Neural cell (in vitro differentiated cells): ENCODE results near the gene AFF1. TPM values are rescaled to one million over a fixed set of nuclear protein-coding genes. Genes with fewer than 3 reads are reported as not detected.

ENCODE experiments used
- H2AFZ ChIP-seq: fragments of 200-600, 300-800 bp; sonication (generic), shearing (Covaris generic); 2 replicates; pipeline ENCODE4 v1.6.0; 2014; ENCODE audit warnings: low read depth, mild to moderate bottlenecking, antibody characterized with exemption, low read length, moderate library complexity
- H3F3A ChIP-seq: fragments of 200-600 bp; shearing (Covaris generic); 2 replicates; pipeline ENCODE4 v1.6.1; 2016; ENCODE audit warnings: mild to moderate bottlenecking, moderate library complexity, mixed read lengths, antibody characterized with exemption, low read length; ENCODE audit not compliant: insufficient read depth, poor library complexity, severe bottlenecking
- H3K27ac ChIP-seq: fragments of 200-600, 300-800 bp; sonication (generic), shearing (Covaris generic); 2 replicates; pipeline ENCODE4 v1.5.1; 2014; ENCODE audit warnings: mild to moderate bottlenecking, low read length, moderate library complexity
- H3K27me3 ChIP-seq: fragments of 300-800, 200-600 bp; sonication (generic), shearing (Covaris generic); 2 replicates; pipeline ENCODE4 v1.6.0; 2014; ENCODE audit warnings: mild to moderate bottlenecking, low read depth, low read length, moderate library complexity; ENCODE audit not compliant: insufficient read depth
- H3K36me3 ChIP-seq: fragments of 300-800, 200-600 bp; sonication (generic), shearing (Covaris generic); 2 replicates; pipeline ENCODE4 v1.5.1; 2014; ENCODE audit warnings: mild to moderate bottlenecking, antibody characterized with exemption, low read length, moderate library complexity; ENCODE audit not compliant: insufficient read depth
- H3K4me2 ChIP-seq: fragments of 300-800, 200-600 bp; sonication (generic), shearing (Covaris generic); 2 replicates; pipeline ENCODE4 v1.6.0; 2014; ENCODE audit warnings: mild to moderate bottlenecking, low read length
- H3K4me3 ChIP-seq: fragments of 300-800, 200-600 bp; sonication (generic), shearing (Covaris generic); 2 replicates; pipeline ENCODE4 v1.5.1; 2014; ENCODE audit warnings: mild to moderate bottlenecking, low read length, moderate library complexity
- H3K79me2 ChIP-seq: fragments of 200-600 bp; shearing (Covaris generic); replicated peaks from 2 replicates; pipeline ENCODE4 v1.6.0; 2014; ENCODE audit warnings: mild to moderate bottlenecking, low read length, moderate library complexity; ENCODE audit not compliant: insufficient read depth
- H3K9ac ChIP-seq: fragments of 300-800, 200-600 bp; sonication (generic), shearing (Covaris generic); 2 replicates; pipeline ENCODE4 v1.6.1; 2016; ENCODE audit warnings: mild to moderate bottlenecking, low read length, mixed read lengths
- H3K9me2 ChIP-seq: fragments of 200-600 bp; shearing (Covaris generic); 2 replicates; pipeline ENCODE4 v1.6.1; 2016; ENCODE audit warnings: mild to moderate bottlenecking, low read length, mixed read lengths; ENCODE audit not compliant: insufficient read depth
- H3K9me3 ChIP-seq: fragments of 200-600, 300-800 bp; sonication (generic), shearing (Covaris generic); 2 replicates; pipeline ENCODE4 v1.6.1; 2016; ENCODE audit warnings: mild to moderate bottlenecking, mixed run types, low read length, moderate library complexity, mixed read lengths
- H4K20me1 ChIP-seq: fragments of 200-600 bp; shearing (Covaris generic); 2 replicates; pipeline ENCODE4 v1.6.1; 2016; ENCODE audit warnings: mild to moderate bottlenecking, mixed run types; ENCODE audit not compliant: insufficient read depth
- EP300 ChIP-seq: fragments of 450-650 bp; conservative IDR thresholded peaks from 2 replicates; pipeline ENCODE4 v1.6.1; 2014; ENCODE audit warnings: antibody characterized with exemption, mild to moderate bottlenecking, moderate library complexity; ENCODE audit not compliant: poor library complexity, severe bottlenecking
- EZH2 ChIP-seq: fragments of 200-600, 300-800 bp; shearing (Covaris generic), sonication (generic); IDR thresholded peaks from 2 replicates; pipeline ENCODE4 v1.6.1; 2014; ENCODE audit warnings: antibody characterized with exemption, low read length, borderline replicate concordance, mild to moderate bottlenecking; ENCODE audit not compliant: insufficient read depth, poor library complexity, severe bottlenecking
- MXI1 ChIP-seq: fragments of 450-650 bp; conservative IDR thresholded peaks from 2 replicates; pipeline ENCODE4 v1.6.1; 2014; ENCODE audit warnings: antibody characterized with exemption, mild to moderate bottlenecking; ENCODE audit not compliant: poor library complexity, severe bottlenecking
- POLR2AphosphoS5 ChIP-seq: IDR thresholded peaks from 2 replicates; pipeline ENCODE4 v1.6.1; 2012
- RAD21 ChIP-seq: fragments of 450-650 bp; conservative IDR thresholded peaks from 2 replicates; pipeline ENCODE4 v1.6.1; 2014; ENCODE audit warnings: antibody characterized with exemption, mild to moderate bottlenecking, moderate library complexity
- SMC3 ChIP-seq: fragments of 450-650 bp; conservative IDR thresholded peaks from 2 replicates; pipeline ENCODE4 v1.6.1; 2014; ENCODE audit warnings: antibody characterized with exemption, mild to moderate bottlenecking, moderate library complexity; ENCODE audit not compliant: poor library complexity
- TAF1 ChIP-seq: IDR thresholded peaks from 2 replicates; pipeline ENCODE4 v1.6.1; 2012; ENCODE audit warnings: low read depth
- polyA plus RNA-seq: library from polyadenylated mRNA; depleted of rRNA; stranded (reverse); fragments of >200 nt; gene quantifications from 2 replicates; pipeline ENCODE4 v1.2.3, GENCODE V29; 2014
- TF ChIP-seq, protein P1 (sequence below): fragments of 450-650 bp; IDR thresholded peaks from 2 replicates; pipeline ENCODE4 v1.5.1; 2014; ENCODE audit warnings: antibody characterized with exemption, mild to moderate bottlenecking, moderate library complexity; ENCODE audit not compliant: poor library complexity, severe bottlenecking
- TF ChIP-seq, protein P2 (sequence below): IDR thresholded peaks from 2 replicates; pipeline ENCODE4 v1.6.1; 2012; ENCODE audit warnings: borderline replicate concordance

Gene AFF1
- polyA plus RNA-seq, 1 donor from 2014 or later: 0.63 TPM

DNA sequence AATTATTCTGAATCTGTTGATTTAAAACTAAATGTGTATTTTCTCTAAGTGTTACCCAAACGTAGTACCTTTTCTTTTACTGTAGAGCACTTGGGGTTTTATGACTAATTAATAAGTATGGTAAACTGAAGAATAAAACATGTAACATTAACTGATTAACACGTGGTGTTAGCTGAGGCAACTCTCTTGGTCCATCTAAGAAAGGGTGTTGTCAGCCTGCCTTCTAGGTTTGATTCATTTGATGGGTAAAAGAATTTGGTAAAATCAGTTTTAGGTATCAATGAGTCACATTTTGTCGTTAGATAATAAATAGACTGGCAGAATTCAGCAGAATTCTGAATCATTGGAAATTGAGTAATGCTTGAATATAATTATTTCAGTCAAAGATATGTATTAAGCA is 99.7 kb downstream of the AFF1 start:
- Histone ChIP-seq H3K27ac (no peak overlapping the region), H3K4me2 (no peak overlapping the region), H4K20me1 (no peaks in the 10 kb centered on the region), H2AFZ (no peak overlapping the region), H3K4me3 (no peak overlapping the region), H3K9ac (no peak overlapping the region), H3K27me3 (no peaks in the 10 kb centered on the region), H3K79me2 (peaks cover 42% of the 10 kb centered on the region), H3K9me2 (no peaks in the 10 kb centered on the region), H3K36me3 (no peaks in the 10 kb centered on the region), H3K9me3 (no peaks in the 10 kb centered on the region), H3F3A (peaks cover 7% of the 10 kb centered on the region)
- TF ChIP-seq POLR2AphosphoS5 (no peak), EP300 (no peak), MXI1 (no peak), EZH2 (no peak), RAD21 (no peak), SMC3 (no peak), TAF1 (no peak)
- TF ChIP-seq, protein P1, sequence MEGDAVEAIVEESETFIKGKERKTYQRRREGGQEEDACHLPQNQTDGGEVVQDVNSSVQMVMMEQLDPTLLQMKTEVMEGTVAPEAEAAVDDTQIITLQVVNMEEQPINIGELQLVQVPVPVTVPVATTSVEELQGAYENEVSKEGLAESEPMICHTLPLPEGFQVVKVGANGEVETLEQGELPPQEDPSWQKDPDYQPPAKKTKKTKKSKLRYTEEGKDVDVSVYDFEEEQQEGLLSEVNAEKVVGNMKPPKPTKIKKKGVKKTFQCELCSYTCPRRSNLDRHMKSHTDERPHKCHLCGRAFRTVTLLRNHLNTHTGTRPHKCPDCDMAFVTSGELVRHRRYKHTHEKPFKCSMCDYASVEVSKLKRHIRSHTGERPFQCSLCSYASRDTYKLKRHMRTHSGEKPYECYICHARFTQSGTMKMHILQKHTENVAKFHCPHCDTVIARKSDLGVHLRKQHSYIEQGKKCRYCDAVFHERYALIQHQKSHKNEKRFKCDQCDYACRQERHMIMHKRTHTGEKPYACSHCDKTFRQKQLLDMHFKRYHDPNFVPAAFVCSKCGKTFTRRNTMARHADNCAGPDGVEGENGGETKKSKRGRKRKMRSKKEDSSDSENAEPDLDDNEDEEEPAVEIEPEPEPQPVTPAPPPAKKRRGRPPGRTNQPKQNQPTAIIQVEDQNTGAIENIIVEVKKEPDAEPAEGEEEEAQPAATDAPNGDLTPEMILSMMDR: no peak
- TF ChIP-seq, protein P2, sequence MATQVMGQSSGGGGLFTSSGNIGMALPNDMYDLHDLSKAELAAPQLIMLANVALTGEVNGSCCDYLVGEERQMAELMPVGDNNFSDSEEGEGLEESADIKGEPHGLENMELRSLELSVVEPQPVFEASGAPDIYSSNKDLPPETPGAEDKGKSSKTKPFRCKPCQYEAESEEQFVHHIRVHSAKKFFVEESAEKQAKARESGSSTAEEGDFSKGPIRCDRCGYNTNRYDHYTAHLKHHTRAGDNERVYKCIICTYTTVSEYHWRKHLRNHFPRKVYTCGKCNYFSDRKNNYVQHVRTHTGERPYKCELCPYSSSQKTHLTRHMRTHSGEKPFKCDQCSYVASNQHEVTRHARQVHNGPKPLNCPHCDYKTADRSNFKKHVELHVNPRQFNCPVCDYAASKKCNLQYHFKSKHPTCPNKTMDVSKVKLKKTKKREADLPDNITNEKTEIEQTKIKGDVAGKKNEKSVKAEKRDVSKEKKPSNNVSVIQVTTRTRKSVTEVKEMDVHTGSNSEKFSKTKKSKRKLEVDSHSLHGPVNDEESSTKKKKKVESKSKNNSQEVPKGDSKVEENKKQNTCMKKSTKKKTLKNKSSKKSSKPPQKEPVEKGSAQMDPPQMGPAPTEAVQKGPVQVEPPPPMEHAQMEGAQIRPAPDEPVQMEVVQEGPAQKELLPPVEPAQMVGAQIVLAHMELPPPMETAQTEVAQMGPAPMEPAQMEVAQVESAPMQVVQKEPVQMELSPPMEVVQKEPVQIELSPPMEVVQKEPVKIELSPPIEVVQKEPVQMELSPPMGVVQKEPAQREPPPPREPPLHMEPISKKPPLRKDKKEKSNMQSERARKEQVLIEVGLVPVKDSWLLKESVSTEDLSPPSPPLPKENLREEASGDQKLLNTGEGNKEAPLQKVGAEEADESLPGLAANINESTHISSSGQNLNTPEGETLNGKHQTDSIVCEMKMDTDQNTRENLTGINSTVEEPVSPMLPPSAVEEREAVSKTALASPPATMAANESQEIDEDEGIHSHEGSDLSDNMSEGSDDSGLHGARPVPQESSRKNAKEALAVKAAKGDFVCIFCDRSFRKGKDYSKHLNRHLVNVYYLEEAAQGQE: no peak

DNA sequence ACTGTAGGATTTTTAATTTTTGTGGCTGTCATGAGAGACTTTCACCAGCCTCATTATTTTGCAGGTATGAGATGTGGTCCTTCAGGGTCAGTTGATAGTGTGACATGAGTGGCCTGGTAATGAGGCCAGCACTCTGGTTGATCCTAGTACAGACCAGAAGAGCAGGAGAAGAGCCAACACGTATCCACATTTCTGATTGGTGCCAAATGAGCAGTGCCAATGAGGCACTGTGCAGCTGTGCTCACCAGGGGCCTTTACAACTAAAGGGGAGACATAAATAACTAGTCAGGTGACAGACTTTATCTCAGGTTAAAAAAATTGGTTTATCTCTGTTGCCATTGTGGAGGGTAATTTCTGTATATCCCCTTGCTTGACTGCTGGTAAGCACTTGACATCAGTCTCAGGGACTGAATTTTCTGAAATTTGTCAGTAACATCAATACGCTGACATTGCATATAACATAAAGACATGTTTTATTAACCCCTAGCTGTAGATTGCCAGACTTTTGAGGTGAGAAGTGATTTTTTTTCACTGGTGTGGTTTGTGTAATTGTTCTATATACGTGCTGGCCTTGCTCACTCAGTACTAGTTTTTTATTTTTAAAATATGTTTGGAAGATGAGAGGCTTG is 101.2 kb downstream of the AFF1 start:
- H3K27me3 ChIP-seq: no peaks in the 10 kb centered on the region
- H3K9ac ChIP-seq: no peak overlapping the region
- peaks cover 7% of the 10 kb centered on the region for H3F3A ChIP-seq
- TF ChIP-seq, protein P2: no peak
- TF ChIP-seq RAD21 (no peak), SMC3 (no peak), TAF1 (no peak), EP300 (peak; percentile 39), EZH2 (no peak)
- no peak overlapping the region for H2AFZ ChIP-seq
- no peak overlapping the region for H3K4me2 ChIP-seq
- no peaks in the 10 kb centered on the region for H3K9me2 ChIP-seq
- H3K27ac ChIP-seq: no peak overlapping the region
- no peaks in the 10 kb centered on the region for H3K36me3 ChIP-seq
- no peak overlapping the region for H3K4me3 ChIP-seq
- H4K20me1 ChIP-seq: no peaks in the 10 kb centered on the region
- H3K9me3 ChIP-seq: no peaks in the 10 kb centered on the region
- peaks cover 43% of the 10 kb centered on the region for H3K79me2 ChIP-seq
